Endothelial cell (in vitro differentiated cells): Measurements from ENCODE around the gene MESP2. TPM values are rescaled to one million over a fixed set of nuclear protein-coding genes. Genes with fewer than 3 reads are reported as not detected.

Experiments used
- DNase-seq: peaks from one replicate; pipeline ENCODE4 v3.0.0; 2021; ENCODE audit warnings: low spot score
- H3K27ac Mint-ChIP-seq: one replicate; pipeline ENCODE4 v1.8.0; 2021; ENCODE audit warnings: mixed read lengths, inconsistent platforms; ENCODE audit not compliant: unreplicated experiment
- H3K27me3 Mint-ChIP-seq: one replicate; pipeline ENCODE4 v1.8.0; 2021; ENCODE audit warnings: mild to moderate bottlenecking, moderate library complexity, mixed read lengths, inconsistent platforms; ENCODE audit not compliant: unreplicated experiment
- H3K36me3 Mint-ChIP-seq: one replicate; pipeline ENCODE4 v1.8.0; 2021; ENCODE audit warnings: mild to moderate bottlenecking, low read depth, mixed read lengths, inconsistent platforms; ENCODE audit not compliant: unreplicated experiment
- H3K4me1 Mint-ChIP-seq: one replicate; pipeline ENCODE4 v1.8.0; 2021; ENCODE audit warnings: mild to moderate bottlenecking, mixed read lengths, inconsistent platforms; ENCODE audit not compliant: unreplicated experiment
- H3K4me3 Mint-ChIP-seq: one replicate; pipeline ENCODE4 v1.8.0; 2021; ENCODE audit warnings: mild to moderate bottlenecking, mixed read lengths, inconsistent platforms; ENCODE audit not compliant: unreplicated experiment
- H3K9me3 Mint-ChIP-seq: one replicate; pipeline ENCODE4 v1.8.0; 2021; ENCODE audit warnings: mixed read lengths, inconsistent platforms; ENCODE audit not compliant: unreplicated experiment
- CTCF ChIP-seq: fragments of 200-600 bp; sonication (generic); IDR thresholded peaks from one replicate; pipeline ENCODE4 v1.5.0; 2021; ENCODE audit warnings: antibody characterized with exemption; ENCODE audit not compliant: unreplicated experiment
- total RNA-seq: library from RNA; stranded (reverse); fragmentation: NEBNext Ultra II Directional; extraction: Animal tissue kit (Norgen Biotek cat#: 25700); gene quantifications from one replicate; pipeline ENCODE4 v1.2.1, GENCODE V29; 2021; ENCODE audit not compliant: unreplicated experiment

Gene MESP2
- total RNA-seq, 1 donor from 2014 or later = 0.33 TPM

- Mint-ChIP-seq H3K9me3 (no peaks in the 10 kb centered on the region), H3K36me3 (peaks cover 65% of the 10 kb centered on the region), H3K4me1 (peaks cover 7% of the 10 kb centered on the region), H3K27ac (no peak overlapping the region), H3K27me3 (peaks cover 18% of the 10 kb centered on the region), H3K4me3 (no peak overlapping the region)
- TF ChIP-seq CTCF = no peak
- DNase-seq = no peak
Observed at GRCh38 chr15:89802986-89803824, 27.1 kb downstream of the MESP2 start.

GRCh38 chr15:89803941-89804800 is 28.0 kb downstream of the MESP2 start:
- no peak for DNase-seq
- TF ChIP-seq CTCF = no peak
- Mint-ChIP-seq H3K4me3 (peak overlapping the region; percentile 34), H3K9me3 (no peaks in the 10 kb centered on the region), H3K4me1 (peaks cover 15% of the 10 kb centered on the region), H3K36me3 (peaks cover 59% of the 10 kb centered on the region), H3K27ac (peak overlapping the region; percentile 25), H3K27me3 (peaks cover 16% of the 10 kb centered on the region)

- Mint-ChIP-seq H3K36me3 (peaks cover 50% of the 10 kb centered on the region), H3K27me3 (peaks cover 15% of the 10 kb centered on the region), H3K27ac (no peak overlapping the region), H3K4me3 (no peak overlapping the region), H3K4me1 (peaks cover 21% of the 10 kb centered on the region), H3K9me3 (no peaks in the 10 kb centered on the region)
- no peak for TF ChIP-seq CTCF
- DNase-seq = no peak
Observed at GRCh38 chr15:89805241-89806209, 29.4 kb downstream of the MESP2 start.

- no peak for DNase-seq
- H3K36me3 Mint-ChIP-seq = peaks cover 52% of the 10 kb centered on the region
Observed at GRCh38 chr15:89806210-89806558, 30.1 kb downstream of the MESP2 start.

More at GRCh38 chr15:89806210-89806558, 30.1 kb downstream of the MESP2 start:
- H3K4me1 Mint-ChIP-seq = peaks cover 28% of the 10 kb centered on the region
- peaks cover 20% of the 10 kb centered on the region for H3K27me3 Mint-ChIP-seq
- no peak overlapping the region for H3K4me3 Mint-ChIP-seq
- H3K9me3 Mint-ChIP-seq = no peaks in the 10 kb centered on the region
- no peak for TF ChIP-seq CTCF
- H3K27ac Mint-ChIP-seq = no peak overlapping the region
